A673 (cell line): Measurements from ENCODE around the gene PLCXD3.

ENCODE experiments used
- CTCF ChIP-seq: fragments of 300-800, 200-600 bp; sonication (generic); conservative IDR thresholded peaks from 2 replicates; pipeline ENCODE4 v1.5.1; 2017; ENCODE audit warnings: low read depth, mild to moderate bottlenecking, antibody characterized with exemption, low read length, moderate library complexity, mixed read lengths
- EZH2 ChIP-seq: fragments of 200-600 bp; sonication (generic); IDR thresholded peaks from 2 replicates; pipeline ENCODE4 v1.6.1; 2017; ENCODE audit warnings: borderline replicate concordance, low read depth, mild to moderate bottlenecking, mixed read lengths, antibody characterized with exemption, low read length; ENCODE audit not compliant: poor library complexity, severe bottlenecking

- TF ChIP-seq CTCF (no peak), EZH2 (no peak)
These were observed 94.1 kb downstream of the PLCXD3 start for GRCh38 chr5:41416336-41416735.
